ENCODE results near the gene JUN. TPM values are rescaled to one million over a fixed set of nuclear protein-coding genes. Genes with fewer than 3 reads are reported as not detected.

The JUN gene
- total RNA-seq, 2 donors from 2014 or later, result 15.1 to 16.3 TPM

- Histone ChIP-seq H3K4me3 (ENCODE audit: low read length) (no peak overlapping the region), H3K9me3 (ENCODE audit: control insufficient read depth, low read length) (no peaks in the 10 kb centered on the region), H3K4me1 (ENCODE audit: control insufficient read depth, insufficient read depth, low read length) (no peaks in the 10 kb centered on the region), H3K9ac (ENCODE audit: extremely low read depth, low read length, poor library complexity, severe bottlenecking) (no peak overlapping the region), H3K36me3 (ENCODE audit: control insufficient read depth, insufficient read depth, low read length) (no peaks in the 10 kb centered on the region), H3K27me3 (ENCODE audit: control insufficient read depth, insufficient read depth, low read length, poor library complexity, severe bottlenecking) (no peaks in the 10 kb centered on the region), H3K27ac (ENCODE audit: low read depth, low read length) (no peak overlapping the region)
- Mint-ChIP-seq H3K36me3 (ENCODE audit: low read depth) (no peaks in the 10 kb centered on the region), H3K4me1 (peaks cover 9% of the 10 kb centered on the region), H3K27me3 (ENCODE audit: insufficient read depth) (peaks cover 25% of the 10 kb centered on the region), H3K4me3 (no peak overlapping the region), H3K9me3 (no peaks in the 10 kb centered on the region), H3K27ac (no peak overlapping the region)
- WGBS, 2 experiments (ENCODE audit: insufficient coverage in 1 of 2, insufficient read length in 1 of 2), result 91% methylated on average over 2 of the region's 2 CpGs; no CpG with 5 or more reads in 1 of the 2 experiments
- no peak for DNase-seq
- TF ChIP-seq, protein P1, sequence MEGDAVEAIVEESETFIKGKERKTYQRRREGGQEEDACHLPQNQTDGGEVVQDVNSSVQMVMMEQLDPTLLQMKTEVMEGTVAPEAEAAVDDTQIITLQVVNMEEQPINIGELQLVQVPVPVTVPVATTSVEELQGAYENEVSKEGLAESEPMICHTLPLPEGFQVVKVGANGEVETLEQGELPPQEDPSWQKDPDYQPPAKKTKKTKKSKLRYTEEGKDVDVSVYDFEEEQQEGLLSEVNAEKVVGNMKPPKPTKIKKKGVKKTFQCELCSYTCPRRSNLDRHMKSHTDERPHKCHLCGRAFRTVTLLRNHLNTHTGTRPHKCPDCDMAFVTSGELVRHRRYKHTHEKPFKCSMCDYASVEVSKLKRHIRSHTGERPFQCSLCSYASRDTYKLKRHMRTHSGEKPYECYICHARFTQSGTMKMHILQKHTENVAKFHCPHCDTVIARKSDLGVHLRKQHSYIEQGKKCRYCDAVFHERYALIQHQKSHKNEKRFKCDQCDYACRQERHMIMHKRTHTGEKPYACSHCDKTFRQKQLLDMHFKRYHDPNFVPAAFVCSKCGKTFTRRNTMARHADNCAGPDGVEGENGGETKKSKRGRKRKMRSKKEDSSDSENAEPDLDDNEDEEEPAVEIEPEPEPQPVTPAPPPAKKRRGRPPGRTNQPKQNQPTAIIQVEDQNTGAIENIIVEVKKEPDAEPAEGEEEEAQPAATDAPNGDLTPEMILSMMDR (conservative IDR thresholded peaks at IDR 0.05), result no peak
These were observed 34.2 kb upstream of the JUN start for GRCh38 chr1:58818075-58818474.

- Mint-ChIP-seq H3K9me3 (no peaks in the 10 kb centered on the region), H3K27ac (no peak overlapping the region), H3K36me3 (ENCODE audit: low read depth) (no peaks in the 10 kb centered on the region), H3K4me3 (peak overlapping the region; percentile 74), H3K27me3 (ENCODE audit: insufficient read depth) (peaks cover 32% of the 10 kb centered on the region), H3K4me1 (peaks cover 9% of the 10 kb centered on the region)
- Histone ChIP-seq H3K27ac (ENCODE audit: low read depth, low read length) (no peak overlapping the region), H3K27me3 (ENCODE audit: control insufficient read depth, insufficient read depth, low read length, poor library complexity, severe bottlenecking) (no peaks in the 10 kb centered on the region), H3K36me3 (ENCODE audit: control insufficient read depth, insufficient read depth, low read length) (no peaks in the 10 kb centered on the region), H3K4me1 (ENCODE audit: control insufficient read depth, insufficient read depth, low read length) (no peaks in the 10 kb centered on the region), H3K9me3 (ENCODE audit: control insufficient read depth, low read length) (no peaks in the 10 kb centered on the region), H3K9ac (ENCODE audit: extremely low read depth, low read length, poor library complexity, severe bottlenecking) (peak overlapping the region; percentile 21), H3K4me3 (ENCODE audit: low read length) (peak overlapping the region; percentile 77)
- TF ChIP-seq, protein P1 (conservative IDR thresholded peaks at IDR 0.05), result no peak
- 70 to 89% methylated on average over 2 to 4 of the region's 4 CpGs for WGBS, 2 experiments (ENCODE audit: insufficient coverage in 1 of 2, insufficient read length in 1 of 2)
- no peak for DNase-seq
These were observed 32.9 kb upstream of the JUN start for GRCh38 chr1:58816747-58817221.

DNA sequence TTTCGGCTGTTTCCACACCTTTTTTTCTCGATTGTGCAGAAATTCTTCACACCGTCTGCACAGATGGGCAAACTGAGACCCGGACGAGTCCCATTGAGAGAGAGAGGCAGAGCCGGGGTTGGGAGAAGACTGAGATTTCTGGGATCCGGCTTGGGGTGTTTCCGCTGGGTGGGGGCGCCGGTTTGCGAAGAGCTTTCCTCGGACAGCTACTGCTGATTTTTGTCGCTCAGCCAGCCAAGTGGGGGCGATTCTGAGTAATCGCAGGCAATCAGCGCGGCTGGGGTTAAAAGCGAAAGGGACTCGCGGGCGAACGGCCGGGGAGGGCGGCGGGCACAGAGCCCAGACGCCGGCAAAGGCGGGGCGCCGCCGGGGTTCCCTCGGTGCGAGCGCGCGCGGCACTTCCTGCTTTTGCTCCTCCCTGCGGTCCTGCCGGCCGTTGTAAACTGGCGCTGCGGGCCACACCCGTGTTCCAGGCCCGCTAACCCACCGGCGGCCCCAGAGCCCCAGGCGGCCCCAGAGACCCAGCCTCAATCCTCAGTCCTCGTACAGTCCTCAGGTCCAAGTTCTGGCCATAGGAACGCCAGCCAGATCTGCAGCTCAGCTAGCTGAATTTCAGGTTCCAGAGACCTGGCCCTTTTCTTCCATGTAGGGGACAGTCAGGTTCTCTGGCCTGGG lies 32.4 kb upstream of the JUN start:
- Mint-ChIP-seq H3K27me3 (ENCODE audit: insufficient read depth) (peaks cover 32% of the 10 kb centered on the region), H3K27ac (peak overlapping the region; percentile 60), H3K4me1 (peaks cover 9% of the 10 kb centered on the region), H3K36me3 (ENCODE audit: low read depth) (no peaks in the 10 kb centered on the region), H3K9me3 (no peaks in the 10 kb centered on the region), H3K4me3 (peak overlapping the region; percentile 74)
- Histone ChIP-seq H3K4me3 (ENCODE audit: low read length) (peak overlapping the region; percentile 77), H3K27me3 (ENCODE audit: control insufficient read depth, insufficient read depth, low read length, poor library complexity, severe bottlenecking) (no peaks in the 10 kb centered on the region), H3K9me3 (ENCODE audit: control insufficient read depth, low read length) (no peaks in the 10 kb centered on the region), H3K27ac (ENCODE audit: low read depth, low read length) (no peak overlapping the region), H3K9ac (ENCODE audit: extremely low read depth, low read length, poor library complexity, severe bottlenecking) (peak overlapping the region; percentile 21), H3K36me3 (ENCODE audit: control insufficient read depth, insufficient read depth, low read length) (no peaks in the 10 kb centered on the region), H3K4me1 (ENCODE audit: control insufficient read depth, insufficient read depth, low read length) (no peaks in the 10 kb centered on the region)
- TF ChIP-seq, protein P1 (conservative IDR thresholded peaks at IDR 0.05), result no peak
- WGBS, 2 experiments (ENCODE audit: insufficient coverage in 1 of 2, insufficient read length in 1 of 2), result 0 to 2% methylated on average over 26 to 49 of the region's 49 CpGs
- DNase-seq, result peak; percentile 90
